K562 (cell line): ENCODE data around the gene PITRM1. TPM values are rescaled to one million over a fixed set of nuclear protein-coding genes. Genes with fewer than 3 reads are reported as not detected.
A peak's percentile ranks its signal among the peaks of the same experiment; 100 is the strongest.

Experiments
- ATAC-seq: fragments of 200-7000 bp; cut with Tn5 transposase; 3 replicates; pipeline ENCODE4 v1.9.1; 2020; ENCODE audit warnings: moderate library complexity
- BruUV-seq: library from RNA; stranded (reverse); fragments of 400-500 nt; replicated peaks from 2 replicates; lab custom pipeline; 2021; lab: Mats Ljungman, UMichigan
- CTCF ChIA-PET: fragments of 300-600 bp; formaldehyde crosslinking; extraction: SDS; loops from one replicate; lab custom pipeline; 2021; ENCODE audit warnings: low intra/inter-chr PET ratio; lab: Yijun Ruan, JAX
- POLR2A ChIA-PET: fragments of 300-600, 350-650 bp; sonication (Branson Sonifier 250); formaldehyde crosslinking; extraction: SDS; loops from one replicate; lab custom pipeline; 2021; ENCODE audit warnings: antibody characterized with exemption, inconsistent platforms; lab: Yijun Ruan, JAX
- DNase-seq, 4 experiments: peaks; one replicate each; pipeline versions ENCODE4 v3.0.0 to v3.0.0-alpha.2; 2011 to 2018; ENCODE audit warnings: low spot score in 3 of 4, mixed read lengths in 3 of 4; ENCODE audit errors: extremely low read depth in 1 of 4
- FAIRE-seq: peaks from 2 replicates; lab custom pipeline; 2011; peaks lifted over from hg19 to GRCh38; lab: Jason Lieb, UNC
- H2AFZ ChIP-seq: 2 replicates; pipeline ENCODE4 v1.6.0; 2011; ENCODE audit warnings: low read depth, low read length, control low read depth, inconsistent platforms
- H3K27ac ChIP-seq: fragments of 200-600 bp; 3 replicates; pipeline ENCODE4 v1.8.0; 2011; ENCODE audit warnings: low read depth, mild to moderate bottlenecking, control low read depth, inconsistent platforms, low read length, moderate library complexity, mixed read lengths; ENCODE audit errors: extremely low read depth
- H3K27me3 ChIP-seq, 2 experiments: fragments of 300-600 bp in 1 of 2; 2 replicates in 1 of 2; 3 replicates in 1 of 2; pipeline versions ENCODE4 v1.6.0 to v1.8.0; 2011; ENCODE audit warnings: inconsistent platforms in 2 of 2, low read length in 2 of 2, mild to moderate bottlenecking in 1 of 2, mixed read lengths in 1 of 2, moderate library complexity in 1 of 2; ENCODE audit not compliant: control insufficient read depth in 2 of 2, insufficient read depth in 2 of 2
- H3K36me3 ChIP-seq: fragments of 300-600 bp; 3 replicates; pipeline ENCODE4 v1.8.0; 2011; ENCODE audit warnings: mild to moderate bottlenecking, low read length, inconsistent platforms; ENCODE audit not compliant: control insufficient read depth, insufficient read depth
- H3K4me1 ChIP-seq, 2 experiments: fragments of 200-600 bp in 1 of 2; replicated peaks in 1 of 2; 2 replicates in 1 of 2; 3 replicates in 1 of 2; pipeline versions ENCODE4 v1.5.1 to v1.8.0; 2011; ENCODE audit warnings: inconsistent platforms in 2 of 2, low read length in 2 of 2, mild to moderate bottlenecking in 1 of 2, mixed read lengths in 1 of 2, moderate library complexity in 1 of 2; ENCODE audit not compliant: control insufficient read depth in 2 of 2, insufficient read depth in 2 of 2
- H3K4me2 ChIP-seq: 2 replicates; pipeline ENCODE4 v1.6.1; 2011; ENCODE audit warnings: low read length, control low read depth, inconsistent platforms, mixed read lengths; ENCODE audit not compliant: insufficient read depth
- H3K4me3 ChIP-seq: fragments of 200-600 bp; sonication (generic), shearing (Covaris generic); 2 replicates; pipeline ENCODE4 v1.5.1; 2016; ENCODE audit warnings: control low read depth, inconsistent platforms
- H3K79me2 ChIP-seq: fragments of 200-600 bp; 3 replicates; pipeline ENCODE4 v1.8.0; 2011; ENCODE audit warnings: low read length, inconsistent platforms; ENCODE audit not compliant: control insufficient read depth, insufficient read depth
- H3K9ac ChIP-seq, 2 experiments: 2 replicates each; pipeline versions ENCODE4 v1.6.0 to v1.6.1; 2011; ENCODE audit warnings: low read depth in 2 of 2, low read length in 2 of 2, control low read depth in 1 of 2, inconsistent platforms in 1 of 2, mild to moderate bottlenecking in 1 of 2, mixed read lengths in 1 of 2; ENCODE audit not compliant: insufficient read depth in 1 of 2
- H3K9me1 ChIP-seq: one replicate; pipeline ENCODE4 v1.6.0; 2011; ENCODE audit warnings: inconsistent platforms, mild to moderate bottlenecking, low read length, moderate library complexity; ENCODE audit not compliant: control insufficient read depth, insufficient read depth
- H3K9me3 ChIP-seq: replicated peaks from 2 replicates; pipeline ENCODE4 v1.5.1; 2011; ENCODE audit warnings: low read depth, low read length, inconsistent platforms; ENCODE audit not compliant: control insufficient read depth, insufficient read depth
- H4K20me1 ChIP-seq: replicated peaks from 2 replicates; pipeline ENCODE4 v1.6.1; 2011; ENCODE audit warnings: low read length, inconsistent platforms, mixed read lengths; ENCODE audit not compliant: control insufficient read depth, insufficient read depth
- ARID1B ChIP-seq: fragments of 450-650 bp; IDR thresholded peaks from 2 replicates; pipeline ENCODE4 v1.6.1; 2016; ENCODE audit warnings: antibody characterized with exemption, mild to moderate bottlenecking, inconsistent platforms
- BCOR ChIP-seq: fragments of 450-650 bp; IDR thresholded peaks from 2 replicates; pipeline ENCODE4 v1.6.1; 2016
- CBFA2T3 ChIP-seq: fragments of 450-650 bp; IDR thresholded peaks from 2 replicates; pipeline ENCODE4 v1.6.1; 2017
- FOXJ3 ChIP-seq: sonication (generic); formaldehyde crosslinking; IDR thresholded peaks from 2 replicates; pipeline ENCODE4 v1.4.0; 2020; ENCODE audit warnings: mild to moderate bottlenecking, missing genetic modification reagents
- GMEB1 ChIP-seq: fragments of 250-450 bp; sonication (Bioruptor Pico); IDR thresholded peaks from 2 replicates; pipeline ENCODE4 v1.4.0; 2020; ENCODE audit warnings: mild to moderate bottlenecking
- GTF2E2 ChIP-seq: fragments of 200-800 bp; sonication (Bioruptor generic); IDR thresholded peaks from 2 replicates; pipeline ENCODE4 v1.6.1; 2016; ENCODE audit warnings: missing genetic modification characterization, missing compliant biosample characterization
- ILF3 ChIP-seq: fragments of 450-650 bp; IDR thresholded peaks from 2 replicates; pipeline ENCODE4 v1.6.1; 2018; ENCODE audit warnings: antibody characterized with exemption, mild to moderate bottlenecking, moderate library complexity, borderline replicate concordance
- NCOR1 ChIP-seq: fragments of 450-650 bp; IDR thresholded peaks from 2 replicates; pipeline ENCODE4 v1.6.1; 2016; ENCODE audit warnings: mild to moderate bottlenecking, moderate library complexity
- NR2C2 ChIP-seq, 2 experiments: fragments of 200-800 bp in 1 of 2; sonication (Bioruptor generic) in 1 of 2; sonication (generic) in 1 of 2; formaldehyde crosslinking in 1 of 2; IDR thresholded peaks; 2 replicates each; pipeline versions ENCODE4 v1.6.1 to v1.8.0; 2016 to 2022; ENCODE audit warnings: mild to moderate bottlenecking in 1 of 2, missing compliant biosample characterization in 1 of 2, missing genetic modification characterization in 1 of 2, missing genetic modification reagents in 1 of 2
- TBL1XR1 ChIP-seq, 2 experiments: IDR thresholded peaks; 2 replicates each; pipeline ENCODE4 v1.6.1; 2012; ENCODE audit warnings: improper control_type of control experiment in 2 of 2, low read length in 2 of 2, mild to moderate bottlenecking in 1 of 2
- TCF3 ChIP-seq: sonication (generic); formaldehyde crosslinking; IDR thresholded peaks from 2 replicates; pipeline ENCODE4 v1.4.0; 2020; ENCODE audit warnings: mild to moderate bottlenecking, missing genetic modification reagents
- ZNF282 ChIP-seq: sonication (generic); formaldehyde crosslinking; IDR thresholded peaks from 2 replicates; pipeline ENCODE4 v1.8.1; 2023; ENCODE audit warnings: missing genetic modification reagents
- ZNF354B ChIP-seq: fragments of 250-450 bp; sonication (Bioruptor Pico); IDR thresholded peaks from 2 replicates; pipeline ENCODE4 v1.4.0; 2020
- ZNF589 ChIP-seq: fragments of 200-800 bp; sonication (Bioruptor generic); IDR thresholded peaks from 2 replicates; pipeline ENCODE4 v1.6.1; 2016; ENCODE audit warnings: low read depth, missing genetic modification characterization, missing compliant biosample characterization
- ZNF778 ChIP-seq: fragments of 450-650 bp; formaldehyde crosslinking; IDR thresholded peaks from 2 replicates; pipeline ENCODE4 v1.4.0; 2020; ENCODE audit warnings: mild to moderate bottlenecking, moderate library complexity
- WGBS: fragments of 100-300 bp; shearing (Covaris generic); methylation state at CpG from one replicate; pipeline ENCODE4 v1.1.6; 2016; ENCODE audit warnings: low coverage, mixed read lengths; ENCODE audit not compliant: insufficient coverage; ENCODE audit errors: missing lambda C conversion rate; 5-methylcytosine and 5-hydroxymethylcytosine counted together
- in situ Hi-C: fragments of 300-500 bp; cut with MboI; formaldehyde crosslinking; loops from 4 replicates; pipeline ENCODE4 v1.15.0; 2018; ENCODE audit warnings: inconsistent platforms, mixed read lengths
- intact Hi-C: fragments of 100-400 bp; cut with micrococcal nuclease; formaldehyde crosslinking; loops from 2 replicates; pipeline ENCODE4 v1.14.2; 2022
- polyA plus RNA-seq, 8 experiments: library from polyadenylated mRNA; depleted of rRNA in 4 of 8; stranded (reverse) in 5 of 8; unstranded in 3 of 8; fragments of >200 nt; fragmentation: Nextera tagmentation in 2 of 8; fragmentation: Illumina TruSeq in 1 of 8; extraction: Ambion mirVana in 2 of 8; extraction: Trizol in 1 of 8; gene quantifications; 2 replicates each; pipeline versions ENCODE4 v1.2.1 to v1.2.3, GENCODE V29; 2011 to 2014; ENCODE audit warnings: inconsistent platforms in 1 of 8, missing spikeins in 1 of 8
- total RNA-seq, 7 experiments: library from RNA; depleted of rRNA in 6 of 7; stranded (reverse); fragments of >200 nt in 6 of 7; fragmentation: Illumina TruSeq in 2 of 7; extraction: Trizol in 2 of 7; gene quantifications; 2 replicates each; pipeline versions ENCODE4 v1.2.1 to v1.2.3, GENCODE V29; 2011 to 2021; ENCODE audit warnings: low replicate concordance in 1 of 7

PITRM1 gene
- total and polyA plus RNA-seq, 9 of the 15 experiments (the other 6 are each of a cell fraction or from before 2014, with no cell fraction given): 21.1 to 70.4 (median 39.7) TPM

GRCh38 chr10:3207351-3207750 is 34.8 kb upstream of the PITRM1 start (continued):
- no peak for TF ChIP-seq NR2C2 (CRISPR knock-in tag; IDR thresholded peaks at IDR 0.05)
- TF ChIP-seq NR2C2 (tag; IDR thresholded peaks at IDR 0.05): no peak
- no peak for TF ChIP-seq ZNF282 (CRISPR knock-in tag)
- no peak for TF ChIP-seq ZNF354B (CRISPR knock-in tag)
- no peak for TF ChIP-seq BCOR
- TF ChIP-seq FOXJ3 (CRISPR knock-in tag): no peak
- TF ChIP-seq ZNF589: no peak
- no peak for TF ChIP-seq TBL1XR1 (IDR thresholded peaks at IDR 0.05; ENCODE audit: low read length in 2 of 2)

GRCh38 chr10:3206511-3207157 is 34.1 kb upstream of the PITRM1 start:
- ATAC-seq: peak; percentile 59
- Histone ChIP-seq H3K36me3 (no peaks in the 10 kb centered on the region), H3K9ac (no peak overlapping the region), H3K9me1 (no peaks in the 10 kb centered on the region), H3K9me3 (no peaks in the 10 kb centered on the region), H3K27ac (no peak overlapping the region), H3K79me2 (no peaks in the 10 kb centered on the region), H3K4me3 (no peak overlapping the region), H3K4me1 (peaks cover 0 to 5% of the 10 kb centered on the region in 2 experiments; a peak in 3 of 5 replicates), H3K27me3 (peaks cover 34 to 55% of the 10 kb centered on the region in 2 experiments), H2AFZ (no peak overlapping the region), H4K20me1 (peaks cover 7% of the 10 kb centered on the region; the same call in 1 of the 2 replicates), H3K4me2 (no peak overlapping the region)
- in situ Hi-C loops: loop anchor here (25.0 kb wide), 1 partner anchor 1556 kb away; no protein-coding TSS in a partner anchor
- POLR2A ChIA-PET: no interaction called here
- FAIRE-seq: peak; percentile 29
- peak; percentile 20 to 36 (median 28) for DNase-seq
- intact Hi-C loops: no loop called here
- CTCF ChIA-PET: no interaction called here
- WGBS: 1% methylated on average over 11 of the region's 11 CpGs
- BruUV-seq: no TSS peak
- TF ChIP-seq ARID1B: 0 out of 2 replicates have a peak, but pooled peaks have one; percentile 8
- peak; percentile 28; the same call in 1 of the 2 replicates for TF ChIP-seq TCF3 (CRISPR knock-in tag)
- no peak for TF ChIP-seq ZNF778
- TF ChIP-seq NCOR1: 0 out of 2 replicates have a peak, but pooled peaks have one; percentile 23
- TF ChIP-seq GMEB1 (CRISPR knock-in tag): no peak
- no peak for TF ChIP-seq GTF2E2 (tag)
- TF ChIP-seq ILF3: no peak
- TF ChIP-seq CBFA2T3: peak; percentile 68
